ENCODE results near the gene NME5.

Gene NME5

GRCh38 chr5:138180841-138181240, 41.6 kb upstream of the NME5 start:
- TF ChIP-seq CTCF (IDR thresholded peaks at IDR 0.05): no peak

GRCh38 chr5:138180183-138180782, 41.1 kb upstream of the NME5 start:
- Histone ChIP-seq H3K4me1 (no peaks in the 10 kb centered on the region), H3K27me3 (ENCODE audit: control insufficient read depth, insufficient read depth, low read length) (no peaks in the 10 kb centered on the region), H3K9me3 (ENCODE audit: control insufficient read depth, low read length) (no peaks in the 10 kb centered on the region), H3K4me3 (ENCODE audit: low read depth, low read length) (no peak overlapping the region), H3K36me3 (ENCODE audit: control insufficient read depth, insufficient read depth, low read length) (no peaks in the 10 kb centered on the region), H2AFZ (no peak overlapping the region), H3K79me2 (peaks cover 11% of the 10 kb centered on the region), H3K9ac (no peak overlapping the region), H3K4me2 (ENCODE audit: low read length) (no peak overlapping the region), H3K27ac (no peak overlapping the region)
- TF ChIP-seq CTCF (IDR thresholded peaks at IDR 0.05): no peak

More at GRCh38 chr5:138180841-138181240, 41.6 kb upstream of the NME5 start:
- no peaks in the 10 kb centered on the region for H3K9me3 ChIP-seq (ENCODE audit: control insufficient read depth, low read length)
- no peaks in the 10 kb centered on the region for H3K36me3 ChIP-seq (ENCODE audit: control insufficient read depth, insufficient read depth, low read length)
- H3K27ac ChIP-seq: no peak overlapping the region
- H2AFZ ChIP-seq: no peak overlapping the region
- H3K4me2 ChIP-seq (ENCODE audit: low read length): no peak overlapping the region
- no peak overlapping the region for H3K4me3 ChIP-seq (ENCODE audit: low read depth, low read length)
- H3K9ac ChIP-seq: no peak overlapping the region
- no peaks in the 10 kb centered on the region for H3K27me3 ChIP-seq (ENCODE audit: control insufficient read depth, insufficient read depth, low read length)
- peaks cover 11% of the 10 kb centered on the region for H3K79me2 ChIP-seq
- no peaks in the 10 kb centered on the region for H3K4me1 ChIP-seq

- peak overlapping the region; percentile 80 for H3K4me3 ChIP-seq (ENCODE audit: low read depth, low read length)
- H3K4me1 ChIP-seq: no peaks in the 10 kb centered on the region
- no peaks in the 10 kb centered on the region for H3K9me3 ChIP-seq (ENCODE audit: control insufficient read depth, low read length)
- H3K9ac ChIP-seq: no peak overlapping the region
- peaks cover 11% of the 10 kb centered on the region for H3K79me2 ChIP-seq
- no peaks in the 10 kb centered on the region for H3K27me3 ChIP-seq (ENCODE audit: control insufficient read depth, insufficient read depth, low read length)
- no peak overlapping the region for H3K27ac ChIP-seq
- peak overlapping the region; percentile 93 for H2AFZ ChIP-seq
- H3K4me2 ChIP-seq (ENCODE audit: low read length): peak overlapping the region; percentile 89
- TF ChIP-seq CTCF (IDR thresholded peaks at IDR 0.05): no peak
- H3K36me3 ChIP-seq (ENCODE audit: control insufficient read depth, insufficient read depth, low read length): no peaks in the 10 kb centered on the region
Observed at GRCh38 chr5:138179277-138179857, 40.1 kb upstream of the NME5 start.

GRCh38 chr5:138178516-138179276, 39.5 kb upstream of the NME5 start, which contains the start of the genes BRD8 and KIF20A:
BRD8 (minus strand) TSS chr5:138178630; CDS start chr5:138178614, 16 bp downstream.
KIF20A (plus strand) TSS chr5:138179112; CDS start chr5:138179681, 569 bp downstream.
- TF ChIP-seq CTCF (IDR thresholded peaks at IDR 0.05): no peak
- Histone ChIP-seq H3K27ac (peak within 1 kb of the TSS; percentile 92), H3K27me3 (ENCODE audit: control insufficient read depth, insufficient read depth, low read length) (no peaks in the 10 kb centered on the region), H2AFZ (peak within 1 kb of the TSS; percentile 93), H3K9me3 (ENCODE audit: control insufficient read depth, low read length) (no peaks in the 10 kb centered on the region), H3K9ac (peak within 1 kb of the TSS; percentile 4), H3K4me3 (ENCODE audit: low read depth, low read length) (peak within 1 kb of the TSS; percentile 80), H3K36me3 (ENCODE audit: control insufficient read depth, insufficient read depth, low read length) (no peaks in the 10 kb centered on the region), H3K4me1 (no peaks in the 10 kb centered on the region), H3K4me2 (ENCODE audit: low read length) (peak within 1 kb of the TSS; percentile 89), H3K79me2 (peaks cover 11% of the 10 kb centered on the region)
